IMR-90 (cell line): Measurements from ENCODE around the gene VEPH1. TPM values are rescaled to one million over a fixed set of nuclear protein-coding genes. Genes with fewer than 3 reads are reported as not detected.
A peak's percentile ranks its signal among the peaks of the same experiment; 100 is the strongest.

Experiments
- ATAC-seq: fragments of 200-7000 bp; cut with Tn5 transposase; 2 replicates; pipeline ENCODE4 v1.9.1; 2020; ENCODE audit warnings: low read depth, mild to moderate bottlenecking, moderate library complexity
- BruUV-seq: library from RNA; stranded (reverse); fragments of 400-500 nt; replicated peaks from 2 replicates; lab custom pipeline; 2021; lab: Mats Ljungman, UMichigan
- CTCF ChIA-PET: fragments of 300-600 bp; formaldehyde crosslinking; extraction: SDS; loops from one replicate; lab custom pipeline; 2021; ENCODE audit warnings: antibody characterized with exemption; lab: Yijun Ruan, JAX
- POLR2A ChIA-PET: fragments of 300-600 bp; sonication (Branson Sonifier 250); formaldehyde crosslinking; loops from one replicate; lab custom pipeline; 2022; ENCODE audit warnings: antibody characterized with exemption; ENCODE audit not compliant: unreplicated experiment; lab: Charles Lee
- DNase-seq: peaks from one replicate; pipeline ENCODE4 v3.0.0; 2013
- H2AFZ ChIP-seq: replicated peaks from 2 replicates; pipeline ENCODE3; 2013; ENCODE audit warnings: low read length, mild to moderate bottlenecking; ENCODE audit not compliant: poor library complexity
- H2AK5ac ChIP-seq: 2 replicates; pipeline ENCODE4 v1.6.1; 2013; ENCODE audit warnings: low read depth, low read length, inconsistent platforms
- H2AK9ac ChIP-seq: replicated peaks from 2 replicates; pipeline ENCODE3; 2013; ENCODE audit warnings: mild to moderate bottlenecking, low read depth, low read length, moderate library complexity; ENCODE audit not compliant: poor library complexity
- H2BK120ac ChIP-seq: 2 replicates; pipeline ENCODE4 v1.6.1; 2013; ENCODE audit warnings: low read depth, low read length, inconsistent platforms
- H2BK15ac ChIP-seq: 3 replicates; pipeline ENCODE4 v1.6.1; 2013; ENCODE audit warnings: low read depth, low read length, inconsistent platforms
- H2BK20ac ChIP-seq: 2 replicates; pipeline ENCODE4 v1.6.1; 2013; ENCODE audit warnings: low read depth, mild to moderate bottlenecking, inconsistent platforms, low read length, moderate library complexity
- H2BK5ac ChIP-seq: 2 replicates; pipeline ENCODE4 v1.6.1; 2013; ENCODE audit warnings: mild to moderate bottlenecking, low read depth, low read length, inconsistent platforms; ENCODE audit not compliant: poor library complexity, severe bottlenecking
- H3K14ac ChIP-seq: replicated peaks from 2 replicates; pipeline ENCODE4 v1.6.1; 2013; ENCODE audit warnings: low read depth, low read length, inconsistent platforms
- H3K18ac ChIP-seq: 2 replicates; pipeline ENCODE4 v1.6.1; 2013; ENCODE audit warnings: low read depth, low read length, control low read depth
- H3K23ac ChIP-seq: 2 replicates; pipeline ENCODE4 v1.6.1; 2013; ENCODE audit warnings: low read depth, low read length, inconsistent platforms
- H3K27ac ChIP-seq: 2 replicates; pipeline ENCODE4 v1.5.1; 2013; ENCODE audit warnings: mild to moderate bottlenecking, control low read depth, low read length; ENCODE audit not compliant: insufficient read depth
- H3K27me3 ChIP-seq: 2 replicates; pipeline ENCODE4 v1.6.1; 2013; ENCODE audit warnings: low read length; ENCODE audit not compliant: control insufficient read depth, insufficient read depth
- H3K36me3 ChIP-seq: 2 replicates; pipeline ENCODE4 v1.6.1; 2013; ENCODE audit warnings: low read length, mixed read lengths; ENCODE audit not compliant: control insufficient read depth, insufficient read depth
- H3K4ac ChIP-seq: 2 replicates; pipeline ENCODE4 v1.6.1; 2013; ENCODE audit warnings: low read depth, low read length, inconsistent platforms
- H3K4me1 ChIP-seq: 2 replicates; pipeline ENCODE4 v1.6.1; 2013; ENCODE audit warnings: low read length, mixed read lengths; ENCODE audit not compliant: control insufficient read depth, insufficient read depth
- H3K4me2 ChIP-seq: 2 replicates; pipeline ENCODE4 v1.6.1; 2013; ENCODE audit warnings: low read depth, mild to moderate bottlenecking, control low read depth, low read length, moderate library complexity
- H3K4me3 ChIP-seq: 2 replicates; pipeline ENCODE4 v1.5.1; 2013; ENCODE audit warnings: low read depth, mild to moderate bottlenecking, control low read depth, low read length, moderate library complexity; ENCODE audit not compliant: insufficient read depth
- H3K56ac ChIP-seq: 2 replicates; pipeline ENCODE4 v1.6.1; 2013; ENCODE audit warnings: low read length, inconsistent platforms; ENCODE audit not compliant: insufficient read depth; ENCODE audit errors: extremely low read depth
- H3K79me1 ChIP-seq, 2 experiments: 2 replicates each; pipeline ENCODE4 v1.6.1; 2013; ENCODE audit warnings: low read length in 2 of 2, inconsistent platforms in 1 of 2, low read depth in 1 of 2
- H3K9ac ChIP-seq: 2 replicates; pipeline ENCODE4 v1.6.1; 2013; ENCODE audit warnings: low read depth, low read length, control low read depth
- H3K9me1 ChIP-seq: 2 replicates; pipeline ENCODE4 v1.6.1; 2013; ENCODE audit warnings: low read length, inconsistent platforms; ENCODE audit not compliant: insufficient read depth
- H3K9me3 ChIP-seq: 2 replicates; pipeline ENCODE4 v1.6.1; 2013; ENCODE audit warnings: low read length; ENCODE audit not compliant: control insufficient read depth, insufficient read depth
- H4K20me1 ChIP-seq: 2 replicates; pipeline ENCODE4 v1.6.1; 2013; ENCODE audit warnings: low read length, inconsistent platforms; ENCODE audit not compliant: insufficient read depth
- H4K5ac ChIP-seq: 2 replicates; pipeline ENCODE4 v1.6.1; 2013; ENCODE audit warnings: mild to moderate bottlenecking, low read depth, low read length, control low read depth
- H4K8ac ChIP-seq, 2 experiments: 2 replicates each; pipeline ENCODE4 v1.6.1; 2013; ENCODE audit warnings: low read depth in 2 of 2, low read length in 2 of 2, control low read depth in 1 of 2, inconsistent platforms in 1 of 2
- H4K91ac ChIP-seq: 2 replicates; pipeline ENCODE4 v1.6.1; 2013; ENCODE audit warnings: low read depth, low read length, inconsistent platforms; ENCODE audit not compliant: insufficient read depth
- BHLHE40 ChIP-seq: fragments of 150-350 bp; IDR thresholded peaks from 2 replicates; pipeline ENCODE4 v1.6.1; 2016; ENCODE audit warnings: mild to moderate bottlenecking, low read depth, low read length
- CEBPB ChIP-seq: IDR thresholded peaks from 2 replicates; pipeline ENCODE4 v1.6.1; 2012; ENCODE audit warnings: low read depth, low read length, improper control_type of control experiment
- CHD1 ChIP-seq: IDR thresholded peaks from 2 replicates; pipeline ENCODE4 v1.6.1; 2012; ENCODE audit warnings: low read depth, low read length, improper control_type of control experiment
- FOS ChIP-seq: fragments of 150-350 bp; IDR thresholded peaks from 2 replicates; pipeline ENCODE4 v1.6.1; 2016; ENCODE audit warnings: low read depth, low read length
- MAFK ChIP-seq: IDR thresholded peaks from 2 replicates; pipeline ENCODE4 v1.6.1; 2012; ENCODE audit warnings: low read depth, low read length, improper control_type of control experiment
- MAZ ChIP-seq: IDR thresholded peaks from 2 replicates; pipeline ENCODE4 v1.6.1; 2012; ENCODE audit warnings: low read depth, mild to moderate bottlenecking, low read length, improper control_type of control experiment, moderate library complexity, borderline replicate concordance
- MXI1 ChIP-seq: IDR thresholded peaks from 2 replicates; pipeline ENCODE4 v1.6.1; 2012; ENCODE audit warnings: low read depth, mild to moderate bottlenecking, low read length, moderate library complexity, borderline replicate concordance
- POLR2A ChIP-seq: IDR thresholded peaks from 2 replicates; pipeline ENCODE4 v1.6.1; 2012; ENCODE audit warnings: mild to moderate bottlenecking, low read depth, low read length
- RAD21 ChIP-seq: IDR thresholded peaks from 2 replicates; pipeline ENCODE4 v1.6.1; 2012; ENCODE audit warnings: low read length, improper control_type of control experiment
- SMC3 ChIP-seq: fragments of 150-350 bp; IDR thresholded peaks from 2 replicates; pipeline ENCODE4 v1.6.1; 2016; ENCODE audit warnings: low read depth, mild to moderate bottlenecking, antibody characterized with exemption, low read length, moderate library complexity
- WGBS, 2 experiments: methylation state at CpG; one replicate each; pipeline versions ENCODE4 v1.1.5 to v1.1.7; 2013; ENCODE audit warnings: missing lambda C conversion rate in 2 of 2; ENCODE audit not compliant: insufficient read length in 1 of 2; ENCODE audit errors: extremely low coverage in 2 of 2; 5-methylcytosine and 5-hydroxymethylcytosine counted together
- dilution Hi-C: fragments of 300-500 bp; cut with HindIII; formaldehyde crosslinking; loops from one replicate; pipeline ENCODE4 v1.14.3; 2018; ENCODE audit warnings: low sequenced_read_pairs; ENCODE audit not compliant: unreplicated experiment
- in situ Hi-C: fragments of 300-500 bp; cut with MboI; formaldehyde crosslinking; loops from 3 replicates; pipeline ENCODE4 v1.14.3; 2019; ENCODE audit warnings: low sequenced_read_pairs, inconsistent platforms, mixed read lengths
- intact Hi-C: fragments of 100-400 bp; cut with micrococcal nuclease; formaldehyde crosslinking; loops from 2 replicates; pipeline ENCODE4 v1.10.0; 2022
- polyA plus RNA-seq, 3 experiments: library from polyadenylated mRNA; depleted of rRNA; stranded (reverse); fragments of >200 nt; gene quantifications; 2 replicates each; pipeline ENCODE4 v1.2.3, GENCODE V29; 2012; ENCODE audit warnings: low replicate concordance in 1 of 3
- total RNA-seq: library from RNA; depleted of rRNA; stranded (reverse); fragments of >200 nt; gene quantifications from 2 replicates; pipeline ENCODE4 v1.2.3, GENCODE V29; 2012
- TF ChIP-seq, protein P1 (sequence below): fragments of 150-350 bp; IDR thresholded peaks from 2 replicates; pipeline ENCODE4 v1.6.1; 2017; ENCODE audit warnings: mild to moderate bottlenecking, antibody characterized with exemption, low read length, low read depth
- TF ChIP-seq, protein P2 (sequence below): conservative IDR thresholded peaks from 2 replicates; pipeline ENCODE4 v1.5.1; 2012; ENCODE audit warnings: mild to moderate bottlenecking, low read depth, low read length, improper control_type of control experiment

VEPH1 gene
- total and polyA plus RNA-seq, 2 of the 4 experiments (the other 2 are of a cell fraction) = 30.5 to 130 TPM

- Histone ChIP-seq H4K5ac (peak overlapping the region; percentile 38; the same call in 1 of the 2 replicates), H2AFZ (no peak overlapping the region), H3K23ac (no peak overlapping the region), H2BK120ac (peak overlapping the region; percentile 82), H4K8ac (peak overlapping the region in 1 of 2 experiments; percentile 77; a peak in 2 of 4 replicates), H3K14ac (no peak overlapping the region; the same call in 1 of the 2 replicates), H3K18ac (peak overlapping the region; percentile 69; the same call in 1 of the 2 replicates), H3K79me1 (peaks cover 3 to 26% of the 10 kb centered on the region in 2 experiments; a peak in 2 of 4 replicates), H3K4ac (peak overlapping the region; percentile 73), H3K9me3 (no peaks in the 10 kb centered on the region), H3K27ac (0 out of 2 replicates have a peak overlapping the region, but pooled peaks have one; percentile 15), H3K36me3 (no peaks in the 10 kb centered on the region), H4K20me1 (no peaks in the 10 kb centered on the region), H3K4me3 (no peak overlapping the region), H4K91ac (peak overlapping the region; percentile 64; the same call in 1 of the 2 replicates), H2AK5ac (peak overlapping the region; percentile 83; the same call in 1 of the 2 replicates), H3K9me1 (peaks cover 4% of the 10 kb centered on the region; the same call in 1 of the 2 replicates), H3K4me1 (peaks cover 16% of the 10 kb centered on the region), H2AK9ac (no peak overlapping the region), H3K56ac (no peak overlapping the region), H3K9ac (no peak overlapping the region), H2BK15ac (peak overlapping the region; percentile 77; the same call in 1 of the 3 replicates), H2BK5ac (peak overlapping the region; percentile 41), H3K27me3 (no peaks in the 10 kb centered on the region), H3K4me2 (no peak overlapping the region), H2BK20ac (peak overlapping the region; percentile 79; the same call in 1 of the 2 replicates)
- ATAC-seq = peak; percentile 52
- TF ChIP-seq SMC3 (no peak), CEBPB (no peak), MXI1 (no peak), CHD1 (no peak), MAZ (no peak), BHLHE40 (no peak), MAFK (no peak), POLR2A (no peak), FOS (no peak), RAD21 (no peak)
- TF ChIP-seq, protein P1, sequence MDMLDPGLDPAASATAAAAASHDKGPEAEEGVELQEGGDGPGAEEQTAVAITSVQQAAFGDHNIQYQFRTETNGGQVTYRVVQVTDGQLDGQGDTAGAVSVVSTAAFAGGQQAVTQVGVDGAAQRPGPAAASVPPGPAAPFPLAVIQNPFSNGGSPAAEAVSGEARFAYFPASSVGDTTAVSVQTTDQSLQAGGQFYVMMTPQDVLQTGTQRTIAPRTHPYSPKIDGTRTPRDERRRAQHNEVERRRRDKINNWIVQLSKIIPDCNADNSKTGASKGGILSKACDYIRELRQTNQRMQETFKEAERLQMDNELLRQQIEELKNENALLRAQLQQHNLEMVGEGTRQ = no peak
- TF ChIP-seq, protein P2, sequence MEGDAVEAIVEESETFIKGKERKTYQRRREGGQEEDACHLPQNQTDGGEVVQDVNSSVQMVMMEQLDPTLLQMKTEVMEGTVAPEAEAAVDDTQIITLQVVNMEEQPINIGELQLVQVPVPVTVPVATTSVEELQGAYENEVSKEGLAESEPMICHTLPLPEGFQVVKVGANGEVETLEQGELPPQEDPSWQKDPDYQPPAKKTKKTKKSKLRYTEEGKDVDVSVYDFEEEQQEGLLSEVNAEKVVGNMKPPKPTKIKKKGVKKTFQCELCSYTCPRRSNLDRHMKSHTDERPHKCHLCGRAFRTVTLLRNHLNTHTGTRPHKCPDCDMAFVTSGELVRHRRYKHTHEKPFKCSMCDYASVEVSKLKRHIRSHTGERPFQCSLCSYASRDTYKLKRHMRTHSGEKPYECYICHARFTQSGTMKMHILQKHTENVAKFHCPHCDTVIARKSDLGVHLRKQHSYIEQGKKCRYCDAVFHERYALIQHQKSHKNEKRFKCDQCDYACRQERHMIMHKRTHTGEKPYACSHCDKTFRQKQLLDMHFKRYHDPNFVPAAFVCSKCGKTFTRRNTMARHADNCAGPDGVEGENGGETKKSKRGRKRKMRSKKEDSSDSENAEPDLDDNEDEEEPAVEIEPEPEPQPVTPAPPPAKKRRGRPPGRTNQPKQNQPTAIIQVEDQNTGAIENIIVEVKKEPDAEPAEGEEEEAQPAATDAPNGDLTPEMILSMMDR = no peak
- dilution Hi-C loops (no loop called here), intact Hi-C loops (loop anchor here (10.0 kb wide), 1 partner anchor 140 kb away; no protein-coding TSS in a partner anchor), in situ Hi-C loops (loop anchor here (5.0 kb wide), 1 partner anchor 287 kb away; no protein-coding TSS in a partner anchor)
- peak; percentile 32 for DNase-seq
- ChIA-PET CTCF (interaction anchor here (0.6 to 1.4 kb wide), 3 partner anchors 37 to 292 kb away, joined by 3 read pairs; no protein-coding TSS in a partner anchor), POLR2A (no interaction called here)
- no TSS peak for BruUV-seq
- WGBS, 2 experiments = 65% methylated on average over 3 of the region's 3 CpGs; no CpG with 5 or more reads in 1 of the 2 experiments
Observed at GRCh38 chr3:157494581-157495281, 8.5 kb downstream of the VEPH1 start.
